Natural killer cell (primary cell): ENCODE data around the gene NCOA3. TPM values are rescaled to one million over a fixed set of nuclear protein-coding genes. Genes with fewer than 3 reads are reported as not detected.
A peak's percentile ranks its signal among the peaks of the same experiment; 100 is the strongest.

ENCODE experiments used
- ATAC-seq, 3 donors: fragments of 150-1000 bp in 2 of 3; fragments of 200-7000 bp in 1 of 3; cut with Tn5 transposase; 1 replicate in 1 of 3; 2 replicates in 2 of 3; pipeline ENCODE4 v1.10.0; 2021; ENCODE audit warnings: mild to moderate bottlenecking in 2 of 3, moderate library complexity in 2 of 3
- DNase-seq, 2 donors: peaks; one replicate each; pipeline versions ENCODE4 v3.0.0 to v3.0.0-alpha.2; 2013 to 2021; ENCODE audit warnings: mixed read lengths in 1 of 2
- H3K27ac ChIP-seq: one replicate; pipeline ENCODE4 v1.5.1; 2013; ENCODE audit warnings: mild to moderate bottlenecking, low read length
- H3K27me3 ChIP-seq: one replicate; pipeline ENCODE4 v1.6.1; 2013; ENCODE audit warnings: low read length; ENCODE audit not compliant: control insufficient read depth, insufficient read depth
- H3K36me3 ChIP-seq: one replicate; pipeline ENCODE4 v1.6.1; 2013; ENCODE audit warnings: low read length; ENCODE audit not compliant: control insufficient read depth, insufficient read depth
- H3K4me1 ChIP-seq: one replicate; pipeline ENCODE4 v1.6.1; 2013; ENCODE audit warnings: low read length; ENCODE audit not compliant: control insufficient read depth, insufficient read depth
- H3K4me3 ChIP-seq: one replicate; pipeline ENCODE4 v1.5.1; 2013; ENCODE audit warnings: low read length
- H3K9me3 ChIP-seq: one replicate; pipeline ENCODE4 v1.6.1; 2013; ENCODE audit warnings: low read length; ENCODE audit not compliant: control insufficient read depth, insufficient read depth
- H3K27ac Mint-ChIP-seq, 2 donors: one replicate each; pipeline ENCODE4 v1.8.0; 2022; ENCODE audit warnings: mild to moderate bottlenecking in 2 of 2, mixed read lengths in 2 of 2, moderate library complexity in 1 of 2
- H3K27me3 Mint-ChIP-seq, 2 donors: one replicate each; pipeline ENCODE4 v1.8.0; 2022; ENCODE audit warnings: low read depth in 2 of 2, mixed read lengths in 2 of 2
- H3K36me3 Mint-ChIP-seq: one replicate; pipeline ENCODE4 v1.8.0; 2022; ENCODE audit warnings: mixed read lengths
- H3K4me1 Mint-ChIP-seq, 2 donors: one replicate each; pipeline ENCODE4 v1.8.0; 2022; ENCODE audit warnings: mixed read lengths in 2 of 2
- H3K4me3 Mint-ChIP-seq: one replicate; pipeline ENCODE4 v1.8.0; 2022; ENCODE audit warnings: mild to moderate bottlenecking, moderate library complexity, mixed read lengths
- H3K9me3 Mint-ChIP-seq, 2 donors: one replicate each; pipeline ENCODE4 v1.8.0; 2022; ENCODE audit warnings: mixed read lengths in 2 of 2
- CTCF ChIP-seq: fragments of 200-600 bp; IDR thresholded peaks from one replicate; pipeline ENCODE4 v1.8.0; 2022; ENCODE audit warnings: antibody characterized with exemption
- WGBS: methylation state at CpG from one replicate; pipeline ENCODE4 v1.1.7; 2013; ENCODE audit warnings: missing lambda C conversion rate; ENCODE audit not compliant: insufficient coverage; 5-methylcytosine and 5-hydroxymethylcytosine counted together
- intact Hi-C: fragments of 100-400 bp; cut with micrococcal nuclease; formaldehyde crosslinking; loops from one replicate; pipeline ENCODE4 v1.14.2; 2022
- total RNA-seq, 4 donors: library from RNA; stranded (reverse); fragments of 120-200 nt in 1 of 4; gene quantifications; one replicate each; pipeline versions ENCODE4 v1.2.3 to v1.2.4, GENCODE V29; 2013 to 2022

The NCOA3 gene
- total RNA-seq, 3 donors from 2014 or later (not counting 1 experiment from before 2014, with no cell fraction given): 44.3 to 63.3 (median 57.8) TPM

DNA sequence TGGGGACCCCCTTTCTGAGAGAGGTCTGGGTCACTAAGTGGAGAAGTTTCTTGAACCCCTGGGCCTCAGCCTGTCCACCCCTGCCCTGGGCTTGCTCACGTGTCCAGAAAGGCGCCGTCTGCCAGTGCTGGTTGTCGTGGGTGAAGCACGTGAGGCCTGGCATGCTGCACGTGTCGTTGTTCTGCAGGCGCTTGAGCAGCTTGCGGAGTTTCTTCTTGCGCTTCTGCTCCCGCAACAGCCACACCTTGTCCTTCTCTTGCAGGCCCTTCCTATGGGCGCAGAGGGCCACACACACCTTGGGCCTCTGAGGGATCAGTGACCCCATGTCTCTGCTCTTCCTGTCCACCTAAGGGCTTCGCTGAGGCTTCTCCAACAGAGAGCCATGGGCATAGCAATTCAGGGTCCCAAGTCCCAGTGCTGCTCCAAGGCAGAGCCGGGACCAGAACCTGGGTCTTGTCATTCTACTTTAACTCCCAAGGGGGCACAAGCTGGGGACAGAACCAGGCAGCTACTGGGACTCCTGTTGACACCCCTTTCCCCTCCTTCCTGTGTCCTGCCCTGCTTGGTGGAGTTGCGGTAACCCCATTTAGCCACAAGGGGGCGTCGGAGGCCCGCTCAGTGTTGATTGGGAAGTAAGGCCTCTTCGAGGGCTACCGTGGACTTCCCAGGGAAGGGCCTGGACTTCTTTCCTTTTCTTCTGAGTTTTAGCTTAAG, 161.8 kb downstream of the NCOA3 start:
- no peaks in the 10 kb centered on the region for H3K27me3 Mint-ChIP-seq
- peak overlapping the region in 1 of 2 donors; percentile 60 for H3K27ac Mint-ChIP-seq
- DNase-seq (peak; percentile 67 to 81), ATAC-seq (peak; percentile 83 to 91 (median 87))
- no peaks in the 10 kb centered on the region for H3K27me3 ChIP-seq
- WGBS: 60% methylated on average over 20 of the region's 20 CpGs
- H3K9me3 ChIP-seq: no peaks in the 10 kb centered on the region
- TF ChIP-seq CTCF: peak; percentile 95
- H3K9me3 Mint-ChIP-seq: no peaks in the 10 kb centered on the region
- H3K4me3 Mint-ChIP-seq: no peak overlapping the region
- peaks cover 7 to 8% of the 10 kb centered on the region in 2 donors for H3K4me1 Mint-ChIP-seq
- no peaks in the 10 kb centered on the region for H3K36me3 Mint-ChIP-seq
- intact Hi-C loops: loop anchor here (1.0 kb wide), 1 partner anchor 958 kb away; no protein-coding TSS in a partner anchor
- no peak overlapping the region for H3K27ac ChIP-seq
- peaks cover 7% of the 10 kb centered on the region for H3K4me1 ChIP-seq
- peaks cover 10% of the 10 kb centered on the region for H3K36me3 ChIP-seq
- H3K4me3 ChIP-seq: no peak overlapping the region

- ATAC-seq (peak in 1 of 3 donors; percentile 6), DNase-seq (no peak)
- H3K4me3 Mint-ChIP-seq: no peak overlapping the region
- peaks cover 7% of the 10 kb centered on the region in 2 donors for H3K4me1 Mint-ChIP-seq
- Histone ChIP-seq H3K36me3 (peaks cover 7% of the 10 kb centered on the region), H3K4me3 (no peak overlapping the region), H3K4me1 (peaks cover 7% of the 10 kb centered on the region), H3K9me3 (no peaks in the 10 kb centered on the region), H3K27me3 (no peaks in the 10 kb centered on the region), H3K27ac (no peak overlapping the region)
- peak overlapping the region in 1 of 2 donors; percentile 60 for H3K27ac Mint-ChIP-seq
- no peaks in the 10 kb centered on the region for H3K27me3 Mint-ChIP-seq
- H3K9me3 Mint-ChIP-seq: no peaks in the 10 kb centered on the region
- TF ChIP-seq CTCF: peak; percentile 53
- WGBS: 85% methylated on average over 2 of the region's 2 CpGs
- intact Hi-C loops: no loop called here
- H3K36me3 Mint-ChIP-seq: no peaks in the 10 kb centered on the region
Observed at GRCh38 chr20:47664068-47664437, 162.4 kb downstream of the NCOA3 start.

GRCh38 chr20:47664744-47665143, 163.1 kb downstream of the NCOA3 start:
- WGBS: 94% methylated on average over 12 of the region's 12 CpGs
- no peak overlapping the region for H3K27ac Mint-ChIP-seq
- no peaks in the 10 kb centered on the region for H3K9me3 Mint-ChIP-seq
- Histone ChIP-seq H3K4me1 (peaks cover 7% of the 10 kb centered on the region), H3K36me3 (peaks cover 7% of the 10 kb centered on the region), H3K27ac (no peak overlapping the region), H3K9me3 (no peaks in the 10 kb centered on the region), H3K27me3 (no peaks in the 10 kb centered on the region), H3K4me3 (no peak overlapping the region)
- intact Hi-C loops: no loop called here
- H3K4me3 Mint-ChIP-seq: no peak overlapping the region
- DNase-seq (no peak), ATAC-seq (no peak)
- TF ChIP-seq CTCF: no peak
- H3K4me1 Mint-ChIP-seq: peaks cover 7% of the 10 kb centered on the region in 2 donors
- no peaks in the 10 kb centered on the region for H3K36me3 Mint-ChIP-seq
- H3K27me3 Mint-ChIP-seq: no peaks in the 10 kb centered on the region
